C4-2B (cell line): ENCODE data around the gene TMEM126B.

Experiments
- ZFX ChIP-seq: fragments of 450-650 bp; IDR thresholded peaks from 2 replicates; pipeline ENCODE4 v1.6.1; 2017
- TF ChIP-seq, protein P1 (sequence below): fragments of 450-650 bp; conservative IDR thresholded peaks from 2 replicates; pipeline ENCODE4 v1.5.1; 2017; ENCODE audit warnings: mild to moderate bottlenecking

DNA sequence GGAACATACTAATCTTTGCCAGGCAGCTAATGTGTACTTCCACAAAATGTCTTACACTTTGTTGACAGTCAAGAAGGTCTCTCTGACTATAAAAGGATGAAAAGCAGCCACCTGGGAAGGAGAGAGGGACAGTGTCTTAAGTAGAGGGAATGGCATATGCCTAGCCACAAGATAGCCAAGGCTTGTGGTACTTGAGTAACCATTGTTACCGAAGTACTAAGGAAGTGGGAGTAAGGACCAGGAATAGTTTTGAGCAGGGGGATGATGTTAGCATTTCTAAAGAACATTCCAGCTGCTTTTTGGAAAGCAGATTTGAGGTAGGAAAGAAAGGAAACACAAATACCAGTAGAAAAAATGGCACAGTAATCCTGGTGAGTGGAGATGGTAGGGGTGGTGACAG lies 22.7 kb downstream of the TMEM126B start:
- TF ChIP-seq, protein P1, sequence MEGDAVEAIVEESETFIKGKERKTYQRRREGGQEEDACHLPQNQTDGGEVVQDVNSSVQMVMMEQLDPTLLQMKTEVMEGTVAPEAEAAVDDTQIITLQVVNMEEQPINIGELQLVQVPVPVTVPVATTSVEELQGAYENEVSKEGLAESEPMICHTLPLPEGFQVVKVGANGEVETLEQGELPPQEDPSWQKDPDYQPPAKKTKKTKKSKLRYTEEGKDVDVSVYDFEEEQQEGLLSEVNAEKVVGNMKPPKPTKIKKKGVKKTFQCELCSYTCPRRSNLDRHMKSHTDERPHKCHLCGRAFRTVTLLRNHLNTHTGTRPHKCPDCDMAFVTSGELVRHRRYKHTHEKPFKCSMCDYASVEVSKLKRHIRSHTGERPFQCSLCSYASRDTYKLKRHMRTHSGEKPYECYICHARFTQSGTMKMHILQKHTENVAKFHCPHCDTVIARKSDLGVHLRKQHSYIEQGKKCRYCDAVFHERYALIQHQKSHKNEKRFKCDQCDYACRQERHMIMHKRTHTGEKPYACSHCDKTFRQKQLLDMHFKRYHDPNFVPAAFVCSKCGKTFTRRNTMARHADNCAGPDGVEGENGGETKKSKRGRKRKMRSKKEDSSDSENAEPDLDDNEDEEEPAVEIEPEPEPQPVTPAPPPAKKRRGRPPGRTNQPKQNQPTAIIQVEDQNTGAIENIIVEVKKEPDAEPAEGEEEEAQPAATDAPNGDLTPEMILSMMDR = no peak
- TF ChIP-seq ZFX = no peak
